Loucy (cell line): Measurements from ENCODE around the gene APOL6.

Source experiments
- H2AFZ ChIP-seq: fragments of 200-600 bp; sonication (generic); 2 replicates; pipeline ENCODE4 v1.6.0; 2016; ENCODE audit warnings: antibody characterized with exemption, mild to moderate bottlenecking, low read length, moderate library complexity
- H3F3A ChIP-seq: fragments of 200-600 bp; 2 replicates; pipeline ENCODE4 v1.6.0; 2016; ENCODE audit warnings: antibody characterized with exemption, low read depth, mild to moderate bottlenecking
- H3K27me3 ChIP-seq: fragments of 200-600 bp; sonication (generic); 2 replicates; pipeline ENCODE4 v1.6.1; 2014; ENCODE audit warnings: low read length, mild to moderate bottlenecking; ENCODE audit not compliant: insufficient read depth, poor library complexity, severe bottlenecking
- H3K36me3 ChIP-seq: fragments of 200-600 bp; sonication (generic); 2 replicates; pipeline ENCODE4 v1.6.1; 2016; ENCODE audit warnings: low read length; ENCODE audit not compliant: insufficient read depth
- H3K4me1 ChIP-seq: fragments of 200-600 bp; sonication (generic); 2 replicates; pipeline ENCODE4 v1.5.1; 2014; ENCODE audit warnings: low read length, mild to moderate bottlenecking; ENCODE audit not compliant: insufficient read depth, poor library complexity, severe bottlenecking
- H3K4me2 ChIP-seq: fragments of 200-600 bp; sonication (generic); 2 replicates; pipeline ENCODE4 v1.6.0; 2014; ENCODE audit warnings: antibody characterized with exemption, low read length, low read depth, mild to moderate bottlenecking; ENCODE audit not compliant: poor library complexity, severe bottlenecking
- H3K4me3 ChIP-seq: fragments of 200-600 bp; sonication (generic); 2 replicates; pipeline ENCODE4 v1.5.1; 2014; ENCODE audit warnings: low read length, mild to moderate bottlenecking, mixed read lengths; ENCODE audit not compliant: poor library complexity, severe bottlenecking
- H3K79me2 ChIP-seq: fragments of 200-600 bp; sonication (generic); 2 replicates; pipeline ENCODE4 v1.6.1; 2014; ENCODE audit warnings: low read length; ENCODE audit not compliant: insufficient read depth
- H3K9ac ChIP-seq: fragments of 200-600 bp; sonication (generic); 2 replicates; pipeline ENCODE4 v1.6.0; 2014; ENCODE audit warnings: mild to moderate bottlenecking, low read depth, low read length, moderate library complexity; ENCODE audit not compliant: poor library complexity, severe bottlenecking
- H3K9me2 ChIP-seq: fragments of 200-600 bp; sonication (generic); replicated peaks from 2 replicates; pipeline ENCODE4 v1.6.1; 2016; ENCODE audit warnings: low read depth, low read length, mixed read lengths
- H3K9me3 ChIP-seq: fragments of 200-600 bp; sonication (generic); 2 replicates; pipeline ENCODE4 v1.6.1; 2014; ENCODE audit warnings: mild to moderate bottlenecking, antibody characterized with exemption, low read length, low read depth; ENCODE audit not compliant: insufficient read depth
- H4K20me1 ChIP-seq: fragments of 200-600 bp; sonication (generic); 2 replicates; pipeline ENCODE4 v1.6.0; 2014; ENCODE audit warnings: antibody characterized with exemption, low read length, mild to moderate bottlenecking; ENCODE audit not compliant: insufficient read depth, poor library complexity, severe bottlenecking
- CTCF ChIP-seq: fragments of 200-600 bp; sonication (generic); conservative IDR thresholded peaks from 2 replicates; pipeline ENCODE4 v1.5.1; 2014; ENCODE audit warnings: mild to moderate bottlenecking, antibody characterized with exemption, low read length
- EZH2phosphoT487 ChIP-seq: fragments of 200-600 bp; IDR thresholded peaks from 2 replicates; pipeline ENCODE4 v1.6.1; 2018; ENCODE audit warnings: antibody characterized with exemption, mild to moderate bottlenecking, moderate library complexity, borderline replicate concordance

The APOL6 gene

GRCh38 chr22:35612903-35613302 is 35.3 kb upstream of the APOL6 start:
- no peak overlapping the region for H2AFZ ChIP-seq

GRCh38 chr22:35614404-35614803 is 33.8 kb upstream of the APOL6 start:
- Histone ChIP-seq H3F3A (peaks cover 19% of the 10 kb centered on the region), H3K4me2 (no peak overlapping the region), H3K27me3 (no peaks in the 10 kb centered on the region), H3K9me3 (no peaks in the 10 kb centered on the region), H3K9ac (peak overlapping the region; percentile 51), H2AFZ (no peak overlapping the region), H3K4me3 (no peak overlapping the region), H3K79me2 (peaks cover 4% of the 10 kb centered on the region), H3K4me1 (peaks cover 88% of the 10 kb centered on the region), H3K36me3 (no peaks in the 10 kb centered on the region), H4K20me1 (no peaks in the 10 kb centered on the region), H3K9me2 (no peaks in the 10 kb centered on the region)
- TF ChIP-seq EZH2phosphoT487 = no peak
- TF ChIP-seq CTCF = no peak

More at GRCh38 chr22:35612903-35613302, 35.3 kb upstream of the APOL6 start:
- Histone ChIP-seq H3K36me3 (no peaks in the 10 kb centered on the region), H3K79me2 (peaks cover 4% of the 10 kb centered on the region), H3K4me3 (no peak overlapping the region), H3K27me3 (no peaks in the 10 kb centered on the region), H3K4me1 (peaks cover 75% of the 10 kb centered on the region), H4K20me1 (no peaks in the 10 kb centered on the region), H3K9me3 (no peaks in the 10 kb centered on the region), H3K9me2 (no peaks in the 10 kb centered on the region), H3F3A (peaks cover 19% of the 10 kb centered on the region), H3K9ac (peak overlapping the region; percentile 62), H3K4me2 (no peak overlapping the region)
- TF ChIP-seq EZH2phosphoT487 (no peak), CTCF (no peak)

- Histone ChIP-seq H3K36me3 (no peaks in the 10 kb centered on the region), H3K4me2 (peak overlapping the region; percentile 76), H3K9me3 (no peaks in the 10 kb centered on the region), H4K20me1 (no peaks in the 10 kb centered on the region), H3K79me2 (peaks cover 3% of the 10 kb centered on the region), H2AFZ (no peak overlapping the region), H3K4me3 (no peak overlapping the region), H3K9ac (peak overlapping the region; percentile 51), H3K4me1 (peaks cover 85% of the 10 kb centered on the region), H3K27me3 (no peaks in the 10 kb centered on the region), H3K9me2 (no peaks in the 10 kb centered on the region), H3F3A (peaks cover 19% of the 10 kb centered on the region)
- TF ChIP-seq EZH2phosphoT487 = no peak
These were observed 33.1 kb upstream of the APOL6 start for GRCh38 chr22:35615156-35615555.

- no peaks in the 10 kb centered on the region for H3K27me3 ChIP-seq
- no peaks in the 10 kb centered on the region for H3K36me3 ChIP-seq
- H3K9me2 ChIP-seq = no peaks in the 10 kb centered on the region
- H4K20me1 ChIP-seq = no peaks in the 10 kb centered on the region
- peak overlapping the region; percentile 51 for H3K9ac ChIP-seq
- TF ChIP-seq CTCF (no peak), EZH2phosphoT487 (no peak)
- H3K4me1 ChIP-seq = peaks cover 76% of the 10 kb centered on the region
- H3K4me3 ChIP-seq = peak overlapping the region; percentile 53
- H2AFZ ChIP-seq = no peak overlapping the region
- peaks cover 15% of the 10 kb centered on the region for H3F3A ChIP-seq
- H3K4me2 ChIP-seq = peak overlapping the region; percentile 76
- H3K9me3 ChIP-seq = no peaks in the 10 kb centered on the region
- H3K79me2 ChIP-seq = no peaks in the 10 kb centered on the region
These were observed 32.2 kb upstream of the APOL6 start for GRCh38 chr22:35616043-35616442.
